GM13977 (cell line): Measurements from ENCODE around the gene PID1.
"Not testable (repeated sequence)": the region's sequence is repeated elsewhere in the genome, so short reads cannot be mapped to it uniquely, and the experiment has no call there.

Experiments used
- DNase-seq: peaks from one replicate; pipeline ENCODE4 v3.0.0; 2012; ENCODE audit warnings: low spot score
- CTCF ChIP-seq: IDR thresholded peaks from 2 replicates; pipeline ENCODE4 v1.5.1; 2012; ENCODE audit warnings: mild to moderate bottlenecking, control low read depth; ENCODE audit not compliant: insufficient read depth; ENCODE audit errors: extremely low read depth, missing control alignments
- in situ Hi-C: fragments of 300-500 bp; cut with MboI; formaldehyde crosslinking; loops from one replicate; pipeline ENCODE4 v1.12.0; 2022; ENCODE audit warnings: low sequenced_read_pairs, low pct_unique_long_range_greater_than_20kb, mixed read lengths, inconsistent platforms; ENCODE audit not compliant: unreplicated experiment

Gene PID1

DNA sequence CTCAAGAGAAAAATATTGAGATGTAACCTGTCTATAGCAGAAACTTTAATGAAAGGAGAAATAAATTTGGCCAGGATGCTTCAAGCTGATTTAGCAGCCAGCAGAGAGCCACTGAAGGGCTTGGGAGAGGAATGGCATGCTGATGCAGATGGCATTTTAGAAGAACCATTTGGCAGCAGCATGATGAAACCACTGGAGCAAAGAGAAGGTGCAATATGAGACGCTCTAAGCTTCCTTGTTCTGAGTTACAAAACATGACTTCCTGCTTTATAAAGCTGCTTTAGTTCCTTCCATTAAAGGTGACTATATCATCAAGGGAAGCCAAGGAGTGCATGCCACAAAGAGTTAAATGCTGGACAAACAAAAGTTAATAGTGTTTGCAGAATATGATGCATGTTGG lies 189.7 kb downstream of the PID1 start:
- no peak for DNase-seq
- in situ Hi-C loops = no loop called here
- no peak for TF ChIP-seq CTCF

- in situ Hi-C loops = no loop called here
- no peak for DNase-seq
- no peak for TF ChIP-seq CTCF
Measured at GRCh38 chr2:229080172-229080571, 190.9 kb downstream of the PID1 start.

DNA sequence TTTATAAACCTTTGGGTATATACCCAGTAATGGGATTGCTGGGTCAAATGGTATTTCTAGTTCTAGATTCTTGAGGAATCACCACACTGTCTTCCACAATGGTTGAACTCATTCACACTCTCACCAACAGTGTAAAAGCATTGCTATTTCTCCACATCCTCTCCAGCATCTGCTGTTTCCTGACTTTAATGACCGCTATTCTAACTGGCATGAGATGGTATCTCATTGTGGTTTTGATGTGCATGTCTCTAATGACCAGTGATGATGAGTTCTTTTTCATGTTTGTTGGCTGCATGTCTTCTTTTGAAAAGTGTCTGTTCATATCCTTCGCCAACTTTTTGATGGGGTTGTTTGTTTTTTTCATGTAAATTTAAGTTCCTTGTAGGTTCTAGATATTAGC lies 194.2 kb downstream of the PID1 start:
- in situ Hi-C loops, DNase-seq: not testable (repeated sequence)

DNA sequence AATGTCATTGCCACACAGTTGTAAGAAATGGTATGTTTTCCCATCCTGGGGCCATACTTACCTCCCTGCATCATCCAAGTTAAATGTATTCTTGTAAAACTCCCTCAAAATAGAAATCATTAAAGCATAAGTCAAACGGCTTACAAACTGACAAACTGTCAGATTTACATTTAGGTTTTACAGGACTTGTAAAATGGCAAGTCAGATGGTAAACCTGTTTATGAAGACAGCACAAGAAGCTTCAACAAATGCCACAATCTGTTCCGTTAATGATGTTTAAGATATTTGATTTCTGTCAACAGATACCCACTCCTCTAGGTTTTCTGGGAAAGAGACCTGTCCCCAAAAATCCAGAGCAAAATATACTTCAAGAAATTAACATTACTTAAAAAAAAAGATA lies 197.2 kb downstream of the PID1 start:
- DNase-seq = no peak
- no peak for TF ChIP-seq CTCF
- in situ Hi-C loops = no loop called here

DNA sequence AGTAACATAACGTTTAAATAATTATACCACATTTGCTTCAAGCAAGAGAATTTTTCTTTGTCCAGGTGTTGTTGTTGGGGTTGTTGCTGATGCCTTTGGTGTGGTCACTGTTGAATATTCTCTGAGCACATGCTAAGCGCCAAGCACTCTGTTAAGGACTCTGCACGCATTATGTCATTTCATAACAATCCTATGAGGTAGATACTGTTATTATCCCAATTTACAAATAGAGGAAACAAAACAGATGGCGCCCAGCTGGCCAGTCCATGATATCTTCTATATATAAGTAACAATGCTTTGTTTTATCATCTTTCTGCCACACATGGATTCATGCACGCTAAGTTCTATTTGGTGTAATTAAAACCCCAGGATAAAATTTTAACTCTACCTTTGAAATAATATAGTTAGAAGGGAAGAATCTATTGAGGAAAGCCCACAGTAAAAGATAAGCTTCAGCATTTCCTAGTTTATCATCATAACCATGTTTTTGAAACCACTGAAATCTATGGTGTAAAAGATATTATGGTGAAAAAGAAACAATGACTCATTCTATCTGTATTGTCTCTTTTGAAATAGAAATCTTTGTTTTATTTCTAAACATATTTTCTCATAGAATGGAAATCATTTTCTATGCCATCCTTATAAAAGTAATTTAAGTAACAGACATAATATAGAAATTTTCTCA lies 199.7 kb downstream of the PID1 start:
- in situ Hi-C loops = no loop called here

DNA sequence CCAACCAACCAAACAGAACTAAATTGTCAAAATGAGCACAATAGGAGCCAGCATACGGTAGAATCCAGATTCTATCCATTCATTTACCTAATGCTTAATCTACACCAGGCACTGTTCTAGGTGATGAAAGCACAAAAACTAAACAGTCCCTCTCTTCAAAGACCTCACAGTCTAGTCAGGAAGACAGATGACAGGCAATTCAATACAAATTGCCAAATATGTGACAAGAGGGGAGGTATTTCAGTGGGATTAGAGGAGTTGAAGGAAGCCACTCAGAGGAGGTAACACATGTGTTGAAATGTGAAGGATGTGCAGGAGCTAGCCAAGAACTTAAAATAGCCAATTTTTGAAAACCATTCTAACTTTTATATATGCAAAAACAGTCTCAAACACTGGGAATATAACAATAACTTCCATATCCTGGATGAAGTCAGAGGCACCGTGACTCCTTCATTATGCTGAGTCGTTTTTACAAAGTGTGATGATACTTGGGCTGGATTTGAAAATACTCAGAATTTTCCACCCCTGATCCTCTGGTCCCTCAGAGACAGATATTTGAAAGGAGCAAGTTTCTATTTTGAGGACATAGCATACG lies 204.9 kb downstream of the PID1 start:
- DNase-seq = no peak
- in situ Hi-C loops = no loop called here
- TF ChIP-seq CTCF = no peak

More for the DNA sequence above, 199.7 kb downstream of the PID1 start:
- no peak for TF ChIP-seq CTCF
- no peak for DNase-seq

- no peak for DNase-seq
- in situ Hi-C loops = no loop called here
- no peak for TF ChIP-seq CTCF
Measured at GRCh38 chr2:229064749-229065148, 206.3 kb downstream of the PID1 start.
